Measurements from ENCODE around the gene NFXL1.
A peak's percentile ranks its signal among the peaks of the same experiment; 100 is the strongest.

The NFXL1 gene

DNA sequence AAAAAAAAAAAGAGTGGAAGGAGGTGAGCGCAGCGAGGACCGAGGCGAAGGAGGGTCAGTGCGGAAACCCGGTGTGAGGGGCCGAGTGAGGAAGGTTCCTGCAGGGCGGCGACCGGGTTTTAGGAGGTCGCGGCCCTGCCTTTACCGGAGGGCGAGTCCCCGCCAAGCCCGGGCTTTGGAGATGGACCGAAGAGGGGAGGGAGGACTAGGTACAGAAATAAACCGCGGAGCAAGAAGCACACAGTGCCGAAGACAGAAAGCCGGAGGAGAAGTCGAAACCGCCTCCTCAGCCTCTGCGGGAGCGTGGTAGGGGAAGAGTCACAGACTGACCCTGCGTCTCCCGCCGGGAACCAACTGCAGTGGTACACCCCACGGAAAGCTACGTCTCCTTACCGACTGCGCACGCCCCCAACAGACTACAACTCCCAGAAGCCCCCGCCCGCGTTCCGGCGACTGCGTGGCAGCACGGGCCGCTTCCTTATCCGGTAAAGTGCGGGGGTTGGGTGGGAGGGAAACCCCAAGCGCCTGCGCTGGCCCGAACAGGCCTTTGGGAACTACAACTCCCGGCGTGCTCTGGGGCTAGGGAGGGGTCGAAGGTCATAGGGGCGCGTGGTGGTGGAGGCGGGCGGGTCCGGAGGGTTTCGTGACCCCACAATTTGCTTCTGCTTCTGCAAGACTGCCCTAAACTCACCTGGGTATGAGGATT is at the start of gene NFXL1:
Gene NFXL1, minus strand, starts transcription at position 364 of the 706 bp plus-strand sequence. CDS start 380 bp downstream, outside the sequence.
- peak within 1 kb of the TSS; percentile 91 for H2AFZ ChIP-seq (ENCODE audit: low read depth, low read length, severe bottlenecking)
- no peaks in the 10 kb centered on the region for H4K20me1 ChIP-seq (ENCODE audit: low read depth, low read length)
- H3K4me3 ChIP-seq (ENCODE audit: insufficient read depth, low read length, poor library complexity, severe bottlenecking): peak within 1 kb of the TSS; percentile 93
- H3K9me2 ChIP-seq (replicated peaks; ENCODE audit: insufficient read depth, low read length): no peaks in the 10 kb centered on the region
- H3K4me2 ChIP-seq (ENCODE audit: low read depth, low read length, poor library complexity, severe bottlenecking): peak within 1 kb of the TSS; percentile 80
- peak within 1 kb of the TSS; percentile 93 for H3K9ac ChIP-seq (ENCODE audit: low read length)
- H3K36me3 ChIP-seq (ENCODE audit: low read length): peaks cover 4% of the 10 kb centered on the region; the same call in 1 of the 2 replicates
- 0 out of 2 replicates have a peak, but pooled peaks cover 3% of the 10 kb centered on the region for H3F3A ChIP-seq (ENCODE audit: insufficient read depth)
- no peaks in the 10 kb centered on the region for H3K27me3 ChIP-seq (ENCODE audit: low read length)
- peak within 1 kb of the TSS; percentile 45 for H3K27ac ChIP-seq (ENCODE audit: low read depth, low read length)
- H3K9me3 ChIP-seq (ENCODE audit: insufficient read depth, low read length): no peaks in the 10 kb centered on the region
- TF ChIP-seq, protein P1, sequence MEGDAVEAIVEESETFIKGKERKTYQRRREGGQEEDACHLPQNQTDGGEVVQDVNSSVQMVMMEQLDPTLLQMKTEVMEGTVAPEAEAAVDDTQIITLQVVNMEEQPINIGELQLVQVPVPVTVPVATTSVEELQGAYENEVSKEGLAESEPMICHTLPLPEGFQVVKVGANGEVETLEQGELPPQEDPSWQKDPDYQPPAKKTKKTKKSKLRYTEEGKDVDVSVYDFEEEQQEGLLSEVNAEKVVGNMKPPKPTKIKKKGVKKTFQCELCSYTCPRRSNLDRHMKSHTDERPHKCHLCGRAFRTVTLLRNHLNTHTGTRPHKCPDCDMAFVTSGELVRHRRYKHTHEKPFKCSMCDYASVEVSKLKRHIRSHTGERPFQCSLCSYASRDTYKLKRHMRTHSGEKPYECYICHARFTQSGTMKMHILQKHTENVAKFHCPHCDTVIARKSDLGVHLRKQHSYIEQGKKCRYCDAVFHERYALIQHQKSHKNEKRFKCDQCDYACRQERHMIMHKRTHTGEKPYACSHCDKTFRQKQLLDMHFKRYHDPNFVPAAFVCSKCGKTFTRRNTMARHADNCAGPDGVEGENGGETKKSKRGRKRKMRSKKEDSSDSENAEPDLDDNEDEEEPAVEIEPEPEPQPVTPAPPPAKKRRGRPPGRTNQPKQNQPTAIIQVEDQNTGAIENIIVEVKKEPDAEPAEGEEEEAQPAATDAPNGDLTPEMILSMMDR (IDR thresholded peaks at IDR 0.05; ENCODE audit: insufficient read depth, low read length, poor library complexity, severe bottlenecking): no peak
- TF ChIP-seq EZH2phosphoT487 (conservative IDR thresholded peaks at IDR 0.05; ENCODE audit: low read length): no peak
- H3K79me2 ChIP-seq (ENCODE audit: insufficient read depth, low read length): peaks cover 41% of the 10 kb centered on the region

DNA sequence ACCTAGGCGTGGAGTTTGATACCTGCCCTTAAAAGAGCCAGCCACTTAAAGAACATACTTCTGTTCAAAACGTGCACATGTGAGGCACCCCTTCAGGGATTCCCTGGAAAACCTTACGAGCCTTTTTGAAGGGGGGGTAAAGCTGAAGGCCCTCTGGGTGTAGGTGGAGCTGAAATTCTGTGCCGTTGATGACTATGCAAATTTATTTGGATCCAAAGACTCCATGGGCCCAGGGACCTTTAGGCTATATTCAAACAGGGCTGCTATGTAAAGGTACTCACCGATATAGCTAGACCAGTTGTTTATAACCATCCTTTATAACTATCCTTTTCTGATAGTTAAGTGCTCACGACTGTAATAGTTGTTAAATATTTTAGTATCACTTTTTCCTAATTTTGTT is 40.3 kb upstream of the NFXL1 start:
- Histone ChIP-seq H3K9me3 (ENCODE audit: insufficient read depth, low read length) (no peaks in the 10 kb centered on the region; the same call in 1 of the 2 replicates), H3K27ac (ENCODE audit: low read depth, low read length) (no peak overlapping the region), H3K9me2 (replicated peaks; ENCODE audit: insufficient read depth, low read length) (no peaks in the 10 kb centered on the region), H3K79me2 (ENCODE audit: insufficient read depth, low read length) (no peaks in the 10 kb centered on the region), H3F3A (ENCODE audit: insufficient read depth) (no peaks in the 10 kb centered on the region), H2AFZ (ENCODE audit: low read depth, low read length, severe bottlenecking) (no peak overlapping the region), H3K9ac (ENCODE audit: low read length) (no peak overlapping the region), H3K4me3 (ENCODE audit: insufficient read depth, low read length, poor library complexity, severe bottlenecking) (no peak overlapping the region), H3K4me2 (ENCODE audit: low read depth, low read length, poor library complexity, severe bottlenecking) (no peak overlapping the region), H3K27me3 (ENCODE audit: low read length) (no peaks in the 10 kb centered on the region), H4K20me1 (ENCODE audit: low read depth, low read length) (no peaks in the 10 kb centered on the region), H3K36me3 (ENCODE audit: low read length) (no peaks in the 10 kb centered on the region)
- TF ChIP-seq EZH2phosphoT487 (conservative IDR thresholded peaks at IDR 0.05; ENCODE audit: low read length): no peak
- TF ChIP-seq, protein P1 (IDR thresholded peaks at IDR 0.05; ENCODE audit: insufficient read depth, low read length, poor library complexity, severe bottlenecking): no peak

DNA sequence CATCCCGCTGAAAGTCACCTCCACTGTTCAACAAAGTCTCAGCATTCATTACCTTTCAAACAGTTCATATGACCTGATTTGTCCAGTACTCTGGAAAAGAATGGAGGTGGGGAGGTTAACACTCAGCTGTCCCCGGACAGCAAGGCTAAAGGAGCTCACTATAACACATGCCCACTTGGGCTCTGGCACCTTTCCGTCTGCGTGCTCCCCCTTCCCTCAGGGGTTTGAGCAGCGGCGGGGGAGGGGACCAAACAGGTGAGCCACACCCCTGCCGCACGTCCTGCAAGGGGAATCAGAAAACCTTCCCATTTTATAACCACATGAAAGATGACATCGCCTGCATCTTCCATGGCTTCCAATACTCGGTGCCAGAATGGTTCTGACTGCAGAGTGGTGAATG is 39.9 kb upstream of the NFXL1 start:
- no peak overlapping the region for H3K4me2 ChIP-seq (ENCODE audit: low read depth, low read length, poor library complexity, severe bottlenecking)
- H3F3A ChIP-seq (ENCODE audit: insufficient read depth): no peaks in the 10 kb centered on the region
- no peak overlapping the region for H3K9ac ChIP-seq (ENCODE audit: low read length)
- H2AFZ ChIP-seq (ENCODE audit: low read depth, low read length, severe bottlenecking): no peak overlapping the region
- TF ChIP-seq EZH2phosphoT487 (conservative IDR thresholded peaks at IDR 0.05; ENCODE audit: low read length): no peak
- TF ChIP-seq, protein P1 (IDR thresholded peaks at IDR 0.05; ENCODE audit: insufficient read depth, low read length, poor library complexity, severe bottlenecking): no peak
- no peaks in the 10 kb centered on the region; the same call in 1 of the 2 replicates for H3K9me3 ChIP-seq (ENCODE audit: insufficient read depth, low read length)
- no peaks in the 10 kb centered on the region for H4K20me1 ChIP-seq (ENCODE audit: low read depth, low read length)
- H3K9me2 ChIP-seq (replicated peaks; ENCODE audit: insufficient read depth, low read length): no peaks in the 10 kb centered on the region
- H3K36me3 ChIP-seq (ENCODE audit: low read length): no peaks in the 10 kb centered on the region
- H3K79me2 ChIP-seq (ENCODE audit: insufficient read depth, low read length): no peaks in the 10 kb centered on the region
- H3K4me3 ChIP-seq (ENCODE audit: insufficient read depth, low read length, poor library complexity, severe bottlenecking): no peak overlapping the region
- no peak overlapping the region for H3K27ac ChIP-seq (ENCODE audit: low read depth, low read length)
- no peaks in the 10 kb centered on the region for H3K27me3 ChIP-seq (ENCODE audit: low read length)

Data from SU-DHL-6 (cell line).